Activated CD4-positive, alpha-beta T cell treated with anti-CD3 and anti-CD28 coated beads, Interleukin-2, amount 50 U/mL, for 16 hours (primary cell): ENCODE results near the gene F3.
"Not testable (repeated sequence)": the region's sequence is repeated elsewhere in the genome, so short reads cannot be mapped to it uniquely, and the experiment has no call there.

Experiments
- DNase-seq: peaks from one replicate; pipeline ENCODE4 v3.0.0-alpha.2; 2020

The F3 gene

GRCh38 chr1:94541246-94542087, at the start of gene F3:
Gene F3, minus strand, starts transcription at chr1:94541759. Its CDS starts 123 bp downstream, at chr1:94541636.
- peak; percentile 84 for DNase-seq

DNA sequence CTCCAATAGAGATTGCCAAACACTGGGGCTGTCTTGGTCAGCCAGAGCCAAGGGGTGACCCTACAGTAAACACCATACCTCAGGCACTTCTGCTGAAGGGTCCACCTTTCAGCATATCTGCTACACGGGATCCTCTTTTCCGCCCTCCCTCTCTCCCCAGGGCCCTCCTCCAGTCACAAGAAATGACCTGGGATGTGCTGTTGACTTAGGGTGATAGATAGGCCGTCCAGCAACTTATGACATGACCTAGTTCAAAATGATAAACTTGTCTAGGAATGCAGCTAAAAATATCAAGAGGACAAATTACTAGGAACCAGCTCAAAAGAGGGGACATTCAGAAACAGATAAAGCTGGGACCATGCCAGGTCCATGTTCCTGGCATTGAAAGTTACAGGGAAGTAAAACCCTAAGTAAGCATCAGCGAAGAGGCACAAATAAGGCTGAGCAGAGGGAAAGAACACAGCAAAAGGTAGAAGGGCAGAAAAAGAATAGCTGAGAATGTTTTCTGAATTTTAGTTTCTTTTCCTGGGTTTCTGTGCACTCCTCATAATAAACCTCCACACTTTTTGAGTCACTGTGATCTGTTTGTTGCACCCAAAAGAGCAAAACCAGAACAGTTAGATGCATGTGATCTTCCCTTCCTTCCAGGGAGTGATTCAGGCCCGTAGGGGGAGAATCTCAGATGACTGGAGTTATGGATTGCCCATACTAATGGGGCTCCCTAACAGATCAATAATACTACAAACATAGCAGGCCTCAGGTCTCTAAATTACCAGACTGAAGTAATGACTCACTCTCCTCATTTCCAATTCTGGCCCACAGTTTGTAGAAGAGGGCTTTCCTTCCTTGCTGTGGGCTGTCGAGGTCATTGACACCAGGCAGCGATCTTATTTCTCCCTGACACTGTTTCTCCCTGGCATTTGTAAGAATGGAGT, 48.9 kb upstream of the F3 start:
- no peak for DNase-seq

DNA sequence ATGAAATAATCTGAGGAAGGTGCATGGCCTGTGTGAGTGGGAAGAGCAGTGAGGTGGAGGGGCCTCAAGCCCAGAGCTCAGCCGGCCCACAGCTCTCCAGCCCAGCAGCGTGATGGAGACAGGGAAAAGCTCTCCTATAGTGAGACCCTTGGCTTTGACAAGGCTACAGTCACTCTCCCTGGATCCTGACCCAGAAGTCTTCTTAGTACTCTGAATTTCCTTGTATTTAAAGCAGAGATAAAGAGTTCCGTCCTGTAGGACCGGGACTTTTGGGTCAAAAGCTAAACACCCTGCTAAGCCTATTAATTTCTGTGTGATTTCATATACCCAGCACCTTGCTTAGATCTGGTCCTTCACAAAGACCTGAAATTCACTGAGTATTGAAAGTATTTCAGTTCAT, 48.2 kb upstream of the F3 start:
- DNase-seq = no peak

GRCh38 chr1:94582565-94582964, 41.0 kb upstream of the F3 start:
- no peak for DNase-seq

DNA sequence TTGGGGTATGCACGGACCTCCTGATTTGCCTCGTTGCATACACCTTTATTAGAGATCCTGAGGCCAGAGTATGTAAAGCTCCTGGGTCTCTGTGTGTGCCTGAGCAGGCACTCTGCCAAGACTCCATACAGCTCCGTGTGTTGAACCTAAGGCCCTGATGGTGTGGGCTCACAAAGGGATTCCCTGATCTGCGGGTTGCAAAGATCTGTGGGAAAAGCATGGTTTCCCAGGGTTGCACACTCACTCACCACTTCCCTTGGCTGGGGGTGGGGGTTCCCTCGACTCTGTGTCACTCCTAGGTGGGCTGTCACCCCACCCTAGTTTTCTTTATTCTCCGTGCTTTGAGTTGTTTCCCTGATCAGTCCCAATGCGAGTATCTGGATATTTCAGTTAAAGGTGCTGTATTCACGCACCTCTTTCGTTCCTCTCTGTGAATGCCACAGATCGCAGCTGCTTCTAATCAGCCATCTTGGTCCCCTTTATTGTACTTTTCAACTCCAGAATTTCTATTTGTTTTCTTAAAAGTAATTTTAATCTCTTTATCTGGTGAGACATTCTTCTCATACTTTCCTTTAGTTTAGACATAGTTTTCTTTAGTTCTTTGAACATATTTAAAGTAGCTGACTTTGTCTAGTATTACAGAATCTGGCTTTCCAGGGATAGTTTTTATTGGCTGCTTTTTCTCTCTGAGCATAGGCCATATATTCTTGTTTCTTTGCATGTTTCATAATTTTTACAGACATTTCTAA, 39.0 kb upstream of the F3 start:
- DNase-seq = no peak

DNA sequence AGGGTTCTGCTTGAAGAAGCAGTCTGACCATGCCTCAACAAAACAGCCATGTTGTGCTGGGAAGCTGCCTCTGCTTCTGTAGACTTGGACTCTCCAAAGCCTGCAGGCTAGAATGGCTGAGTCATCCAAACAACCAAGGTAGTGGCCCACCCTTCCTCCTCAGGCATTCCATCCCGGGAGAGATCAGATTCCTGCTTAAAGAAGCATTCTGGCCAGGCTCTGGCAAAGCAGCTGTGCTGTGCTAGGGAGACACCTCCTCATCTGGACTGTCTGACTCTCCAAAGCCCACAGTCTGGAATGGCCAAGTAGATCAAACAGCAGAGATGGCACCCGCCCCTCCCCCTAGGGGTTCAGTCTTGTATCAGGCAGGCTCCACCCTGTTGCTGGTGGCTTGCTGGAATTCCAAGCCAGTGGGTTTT, 38.3 kb upstream of the F3 start:
- no peak for DNase-seq

DNA sequence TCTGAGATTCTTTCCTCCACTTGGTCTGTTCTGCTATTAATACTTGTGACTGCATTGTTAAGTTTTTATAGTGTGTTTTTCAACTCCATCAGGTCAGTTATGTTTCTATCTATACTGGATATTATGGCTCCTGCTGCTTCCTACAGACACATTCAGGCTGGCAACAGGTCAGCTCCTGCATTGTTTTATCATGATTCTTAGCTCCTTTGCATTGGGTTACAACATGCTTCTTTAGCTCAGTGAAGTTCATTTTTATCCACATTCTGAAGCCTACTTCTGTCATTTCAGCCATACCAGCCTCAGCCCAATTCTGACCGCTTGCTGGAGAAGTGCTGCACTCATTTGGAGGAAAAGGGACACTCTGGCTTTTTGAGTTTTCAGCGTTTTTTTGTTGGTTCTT, 37.3 kb upstream of the F3 start:
- no peak for DNase-seq

DNA sequence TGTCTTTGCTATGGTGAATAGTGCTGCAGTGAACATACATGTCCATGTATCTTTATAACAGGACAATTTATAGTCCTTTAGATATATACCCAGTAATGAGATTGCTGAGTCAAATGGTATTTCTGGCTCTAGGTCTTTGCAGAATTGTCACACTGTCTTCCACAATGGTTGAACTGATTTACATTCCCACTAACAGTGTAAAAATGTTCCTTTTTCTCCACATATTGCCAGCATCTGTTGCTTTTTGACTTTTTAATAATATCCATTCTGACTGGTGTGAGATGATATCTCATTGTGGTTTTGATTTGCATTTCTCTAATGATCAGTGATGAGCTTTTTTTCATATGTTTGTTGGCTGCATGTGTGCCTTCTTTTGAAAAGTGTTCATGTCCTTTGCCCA, 32.4 kb upstream of the F3 start:
- DNase-seq = not testable (repeated sequence)

GRCh38 chr1:94572780-94573179, 31.2 kb upstream of the F3 start:
- no peak for DNase-seq

DNA sequence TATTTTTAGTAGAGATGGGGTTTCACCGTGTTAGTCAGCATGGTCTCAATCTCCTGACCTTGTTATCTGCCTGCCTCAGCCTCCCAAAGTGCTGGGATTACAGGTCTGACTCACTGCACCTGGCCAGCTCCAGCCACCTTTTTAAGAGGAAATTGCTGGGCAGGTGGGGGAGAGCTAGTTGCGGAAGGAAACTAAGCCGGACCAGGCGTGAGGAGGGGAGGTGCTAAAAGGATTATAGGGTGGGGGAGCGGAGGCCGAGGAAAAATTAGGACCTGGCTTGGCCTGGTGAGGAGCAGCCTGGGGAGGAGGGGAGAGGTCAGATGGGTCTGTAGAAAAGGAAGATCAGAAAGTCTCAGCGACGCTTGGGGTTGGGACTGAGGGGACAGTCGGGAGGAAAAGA, 29.4 kb upstream of the F3 start:
- DNase-seq = not testable (repeated sequence)

GRCh38 chr1:94568806-94569205, 27.2 kb upstream of the F3 start:
- DNase-seq = not testable (repeated sequence)

DNA sequence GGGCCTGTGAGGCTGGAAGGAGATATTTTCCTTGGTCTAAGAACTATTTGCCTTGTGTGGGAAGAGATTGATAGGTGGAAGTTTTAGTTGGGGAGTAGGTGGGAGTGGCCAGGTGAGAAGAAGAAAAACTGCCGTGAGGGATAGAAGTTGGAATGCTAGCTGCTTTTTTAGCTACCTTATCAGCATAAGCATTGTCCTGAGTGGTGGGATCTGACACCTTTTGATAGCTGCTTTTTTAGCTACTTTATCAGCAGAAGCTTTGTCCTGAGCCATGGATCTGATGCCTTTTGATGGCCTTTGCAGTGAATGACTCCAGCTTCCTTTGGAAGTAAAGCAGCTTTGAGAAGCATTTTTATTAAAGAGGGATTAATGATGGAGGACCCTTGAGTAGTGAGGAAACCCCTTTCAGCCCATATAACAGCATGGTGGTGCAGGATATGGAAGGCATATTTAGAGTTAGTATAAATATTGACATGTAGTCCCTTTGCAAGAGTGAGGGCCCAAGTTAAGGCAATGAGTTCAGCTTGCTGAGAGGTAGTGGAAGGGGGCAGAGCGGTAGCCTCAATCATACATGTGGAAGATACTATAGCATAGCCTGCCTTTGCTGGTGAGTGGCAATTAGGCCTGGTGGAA, 26.5 kb upstream of the F3 start:
- DNase-seq = not testable (repeated sequence)

DNA sequence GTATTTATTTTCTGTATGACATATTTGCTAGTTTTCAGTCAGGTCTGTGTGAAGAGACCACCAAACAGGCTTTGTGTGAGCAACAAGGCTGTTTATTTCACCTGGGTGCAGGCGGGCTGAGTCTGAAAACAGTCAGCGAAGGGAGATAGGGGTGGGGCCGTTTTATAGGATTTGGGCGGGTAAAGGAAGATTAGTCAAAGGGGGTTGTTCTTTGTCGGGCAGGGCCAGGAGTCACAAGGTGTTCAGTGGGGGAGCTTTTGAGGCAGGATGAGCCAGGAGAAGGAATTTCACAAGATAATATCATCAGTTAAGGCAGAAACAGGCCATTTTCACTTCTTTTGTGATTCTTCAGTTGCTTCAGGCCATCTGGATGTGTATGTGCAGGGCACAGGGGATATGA, 24.9 kb upstream of the F3 start:
- DNase-seq = not testable (repeated sequence)

DNA sequence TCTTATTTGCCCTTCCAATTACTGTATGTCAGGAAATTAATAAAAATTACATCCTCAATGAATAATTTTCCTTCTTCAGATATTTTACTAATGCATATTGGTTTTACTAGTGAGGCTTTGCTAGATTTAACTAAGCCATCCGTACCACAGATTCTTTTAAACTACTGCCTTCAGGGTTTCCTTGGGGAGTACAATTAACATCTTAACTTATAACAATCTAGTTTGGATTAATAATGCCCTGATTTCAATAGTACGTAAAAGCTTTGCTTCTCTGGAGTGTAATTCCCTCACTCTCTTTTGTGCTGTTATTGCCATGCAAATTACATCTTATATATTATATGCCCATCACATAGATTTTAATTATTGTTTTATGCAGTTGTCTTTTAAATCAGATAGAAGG, 24.3 kb upstream of the F3 start:
- no peak for DNase-seq

DNA sequence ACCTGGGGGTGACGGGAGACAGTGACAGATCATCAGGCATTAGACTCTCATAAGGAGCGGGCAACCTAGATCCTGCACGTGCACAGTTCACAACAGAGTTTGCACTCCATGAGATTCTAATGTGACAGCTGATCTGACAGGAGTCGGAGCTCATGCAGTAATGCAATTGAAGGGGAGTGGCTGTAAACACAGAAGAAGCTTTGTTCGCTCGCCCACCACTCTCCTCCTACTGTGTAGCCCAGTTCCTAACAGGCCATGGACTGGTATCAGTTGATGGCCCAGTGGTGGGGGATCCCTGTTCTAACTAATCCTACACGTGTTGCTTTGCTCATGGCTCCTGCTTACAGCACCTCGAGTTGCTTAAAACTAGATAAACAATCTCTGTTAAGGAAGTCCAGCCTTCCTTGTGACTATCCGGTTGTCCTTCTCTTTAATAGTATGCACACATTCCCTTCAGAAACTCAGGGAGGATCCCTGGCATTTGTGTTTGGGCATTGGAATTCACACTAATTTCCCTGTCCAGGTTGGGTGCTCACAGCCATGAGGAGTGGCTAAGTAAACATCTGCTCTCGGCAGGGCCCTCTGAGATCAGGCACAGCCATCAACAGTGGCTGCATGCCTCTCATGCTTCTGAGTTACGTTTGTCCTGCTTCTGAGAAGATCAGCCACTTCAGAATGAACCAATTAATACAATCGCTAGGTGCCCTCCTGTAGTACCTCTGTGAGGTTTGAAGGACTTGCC, 21.1 kb upstream of the F3 start:
- DNase-seq = no peak

GRCh38 chr1:94560333-94560732, 18.8 kb upstream of the F3 start:
- no peak for DNase-seq

- no peak for DNase-seq
Measured at GRCh38 chr1:94559921-94560320, 18.4 kb upstream of the F3 start.

DNA sequence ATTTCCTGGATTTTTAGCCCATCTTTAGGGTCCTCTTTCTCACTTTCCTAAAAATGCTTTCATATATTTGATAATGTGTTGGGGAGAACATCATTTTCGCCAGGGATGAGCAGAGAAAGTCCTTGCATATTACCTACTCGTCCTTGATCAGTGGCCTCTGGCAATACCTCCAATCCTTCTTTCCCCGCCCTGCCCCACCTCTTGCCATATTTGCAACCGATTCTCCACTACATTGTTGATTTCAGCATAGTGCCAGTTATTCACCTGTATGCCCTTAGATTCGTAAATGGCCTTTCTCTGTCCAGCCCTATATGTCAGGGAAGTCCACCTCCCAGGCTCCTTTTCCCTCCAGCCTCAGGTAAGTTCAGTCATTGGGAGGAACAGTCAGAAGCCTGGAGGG, 13.5 kb upstream of the F3 start:
- no peak for DNase-seq

- no peak for DNase-seq
Measured at GRCh38 chr1:94554580-94554979, 13.0 kb upstream of the F3 start.

DNA sequence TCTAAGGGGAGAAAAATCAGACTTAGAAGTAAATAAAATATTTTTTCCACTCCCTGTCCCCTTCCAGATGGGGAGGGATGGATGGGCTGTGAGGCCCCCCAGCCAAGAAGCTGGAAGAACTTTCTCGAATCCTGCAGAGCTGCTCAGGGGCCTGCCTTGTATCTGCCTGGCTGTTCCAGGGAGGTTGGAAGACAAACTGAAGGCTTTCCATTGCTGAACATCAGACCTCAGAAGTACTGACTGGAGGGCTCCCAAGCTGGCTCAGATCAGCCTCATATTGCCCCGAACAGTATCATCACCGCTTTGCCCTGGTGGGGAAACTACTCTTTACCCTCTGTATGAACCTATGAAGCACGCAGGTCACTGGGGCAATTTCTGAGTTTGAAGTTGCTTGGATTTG, 12.4 kb upstream of the F3 start:
- no peak for DNase-seq

DNA sequence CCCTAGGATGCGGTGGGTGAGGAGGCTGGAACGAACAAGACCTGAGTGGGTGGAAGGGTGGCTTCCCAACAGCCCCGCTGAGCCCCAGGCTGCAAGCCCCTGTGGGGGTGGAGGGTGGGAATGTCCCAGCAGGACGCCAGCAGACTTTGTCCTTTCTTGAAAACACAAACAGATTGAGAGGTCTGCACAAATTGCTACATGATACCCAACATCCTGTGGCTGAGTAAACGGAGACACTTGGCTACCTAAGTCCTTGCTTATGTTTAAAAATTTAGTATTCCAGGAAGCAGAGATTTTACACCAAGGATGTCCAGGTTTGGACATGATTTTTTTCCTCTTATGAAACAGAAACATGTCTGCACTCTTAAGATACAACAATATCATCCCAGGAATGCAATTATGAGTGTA, 11.8 kb upstream of the F3 start:
- no peak for DNase-seq

DNA sequence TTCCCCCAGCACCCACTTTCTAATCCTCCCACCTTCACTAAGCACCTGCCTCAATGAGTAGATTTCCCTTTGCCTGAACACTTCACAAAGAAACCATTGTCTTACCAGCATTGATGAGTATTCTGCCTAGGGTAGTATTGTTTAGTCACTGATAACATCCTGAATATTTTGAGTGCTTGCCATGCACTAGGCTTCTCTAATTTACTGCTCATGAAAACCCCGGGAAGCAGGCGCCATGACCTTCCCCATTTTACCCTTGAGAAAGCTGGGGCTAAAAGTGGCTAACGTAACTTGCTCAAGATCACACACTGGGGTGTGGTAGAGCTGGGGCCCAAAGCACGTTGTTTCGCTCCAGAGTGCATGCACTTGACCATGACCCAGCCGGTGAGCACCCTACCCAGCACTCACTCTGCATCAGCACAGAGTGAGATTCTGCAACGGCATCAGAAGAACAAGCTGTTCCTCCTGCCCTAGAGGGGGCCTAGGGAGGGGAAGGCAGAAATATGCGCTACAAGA, 10.6 kb upstream of the F3 start:
- no peak for DNase-seq
